GM12878 (cell line): ENCODE measurements around the gene PKLR.

Experiments
- BACH1 ChIP-seq: fragments of 450-650 bp; IDR thresholded peaks from 2 replicates; pipeline ENCODE4 v1.6.1; 2017; ENCODE audit warnings: mild to moderate bottlenecking, borderline replicate concordance
- JUND ChIP-seq: IDR thresholded peaks from 2 replicates; pipeline ENCODE4 v1.6.1; 2012; ENCODE audit warnings: low read depth, mild to moderate bottlenecking, low read length, improper control_type of control experiment, moderate library complexity
- PAX5 ChIP-seq: IDR thresholded peaks from 2 replicates; pipeline ENCODE4 v1.6.1; 2011; ENCODE audit warnings: low read depth, low read length, borderline replicate concordance
- PBX3 ChIP-seq: IDR thresholded peaks from 2 replicates; pipeline ENCODE4 v1.6.1; 2011; ENCODE audit warnings: mild to moderate bottlenecking, low read depth, low read length, moderate library complexity; ENCODE audit not compliant: insufficient replicate concordance
- POLR2A ChIP-seq: IDR thresholded peaks from 2 replicates; pipeline ENCODE4 v1.6.1; 2011; ENCODE audit warnings: low read depth, mild to moderate bottlenecking, low read length
- SMAD5 ChIP-seq: IDR thresholded peaks from 2 replicates; pipeline ENCODE4 v1.6.1; 2016; ENCODE audit warnings: antibody characterized with exemption, low read depth
- WRNIP1 ChIP-seq: IDR thresholded peaks from 2 replicates; pipeline ENCODE4 v1.6.1; 2011; ENCODE audit warnings: low read depth, low read length, improper control_type of control experiment, borderline replicate concordance

GRCh38 chr1:155245163-155245524 is 56.1 kb downstream of the PKLR start:
- TF ChIP-seq WRNIP1 (no peak), SMAD5 (no peak), PAX5 (no peak), JUND (no peak), POLR2A (no peak), PBX3 (no peak), BACH1 (no peak)
